WTC11 (cell line): ENCODE measurements around the gene TMEM239. TPM values are rescaled to one million over a fixed set of nuclear protein-coding genes. Genes with fewer than 3 reads are reported as not detected.
"Not testable (repeated sequence)": the region's sequence is repeated elsewhere in the genome, so short reads cannot be mapped to it uniquely, and the experiment has no call there.

ENCODE experiments used
- ATAC-seq: fragments of 200-7000 bp; cut with Tn5 transposase; 2 replicates; pipeline ENCODE4 v1.10.0; 2021; ENCODE audit warnings: mild to moderate bottlenecking, moderate library complexity
- CTCF ChIA-PET: fragments of 300-600 bp; sonication (Branson Sonifier 250); formaldehyde crosslinking; loops from one replicate; lab custom pipeline; 2021; ENCODE audit warnings: antibody characterized with exemption; lab: Charles Lee
- POLR2A ChIA-PET: fragments of 350-600 bp; sonication (Branson Sonifier 250); formaldehyde crosslinking; loops from one replicate; lab custom pipeline; 2021; ENCODE audit warnings: antibody characterized with exemption; lab: Charles Lee
- DNase-seq: peaks from one replicate; pipeline ENCODE4 v3.0.0; 2021; ENCODE audit warnings: low spot score
- H3K27ac Mint-ChIP-seq: 2 replicates; pipeline ENCODE4 v1.8.0; 2021; ENCODE audit warnings: mixed read lengths
- H3K27me3 Mint-ChIP-seq: 2 replicates; pipeline ENCODE4 v1.8.0; 2021; ENCODE audit warnings: low read depth, mild to moderate bottlenecking, moderate library complexity, mixed read lengths
- H3K36me3 Mint-ChIP-seq: 2 replicates; pipeline ENCODE4 v1.8.0; 2021; ENCODE audit warnings: mixed read lengths
- H3K4me1 Mint-ChIP-seq: 2 replicates; pipeline ENCODE4 v1.8.0; 2022; ENCODE audit warnings: mixed read lengths
- H3K4me3 Mint-ChIP-seq: 2 replicates; pipeline ENCODE4 v1.8.0; 2021; ENCODE audit warnings: mild to moderate bottlenecking, moderate library complexity, mixed read lengths
- H3K9me3 Mint-ChIP-seq: 2 replicates; pipeline ENCODE4 v1.8.0; 2021; ENCODE audit warnings: mixed read lengths
- CBFB ChIP-seq: sonication (generic); formaldehyde crosslinking; IDR thresholded peaks from 2 replicates; pipeline ENCODE4 v1.8.1; 2022; ENCODE audit warnings: mild to moderate bottlenecking, low read depth, missing genetic modification reagents
- CREM ChIP-seq: sonication (generic); formaldehyde crosslinking; IDR thresholded peaks from 2 replicates; pipeline ENCODE4 v1.8.1; 2022; ENCODE audit warnings: mild to moderate bottlenecking, missing genetic modification reagents, moderate library complexity
- ELF4 ChIP-seq: sonication (generic); formaldehyde crosslinking; IDR thresholded peaks from 2 replicates; pipeline ENCODE4 v1.8.1; 2022; ENCODE audit warnings: low read depth, mild to moderate bottlenecking, moderate library complexity, missing genetic modification reagents
- FOXJ3 ChIP-seq: sonication (generic); formaldehyde crosslinking; IDR thresholded peaks from 2 replicates; pipeline ENCODE4 v1.9.0; 2021; ENCODE audit warnings: missing genetic modification reagents, mild to moderate bottlenecking, borderline replicate concordance
- JUN ChIP-seq: sonication (generic); formaldehyde crosslinking; IDR thresholded peaks from 2 replicates; pipeline ENCODE4 v1.8.0; 2023; ENCODE audit warnings: mild to moderate bottlenecking, missing genetic modification reagents
- NFE2L1 ChIP-seq: sonication (generic); formaldehyde crosslinking; IDR thresholded peaks from 2 replicates; pipeline ENCODE4 v1.8.1; 2023; ENCODE audit warnings: missing genetic modification reagents
- NR1H2 ChIP-seq: sonication (generic); formaldehyde crosslinking; IDR thresholded peaks from 2 replicates; pipeline ENCODE4 v1.9.0; 2021; ENCODE audit warnings: mild to moderate bottlenecking, moderate library complexity, missing genetic modification reagents
- RELA ChIP-seq: sonication (generic); formaldehyde crosslinking; IDR thresholded peaks from 2 replicates; pipeline ENCODE4 v1.8.1; 2022; ENCODE audit warnings: missing genetic modification reagents, mild to moderate bottlenecking, borderline replicate concordance
- SMAD3 ChIP-seq: sonication (generic); formaldehyde crosslinking; IDR thresholded peaks from 2 replicates; pipeline ENCODE4 v1.8.0; 2022; ENCODE audit warnings: missing genetic modification reagents, mild to moderate bottlenecking, borderline replicate concordance
- SOX15 ChIP-seq: fragments of 250-450 bp; sonication (Bioruptor Pico); IDR thresholded peaks from 2 replicates; pipeline ENCODE4 v1.9.0; 2021; ENCODE audit warnings: mild to moderate bottlenecking
- ZNF219 ChIP-seq: sonication (generic); formaldehyde crosslinking; IDR thresholded peaks from 2 replicates; pipeline ENCODE4 v1.8.0; 2023; ENCODE audit warnings: missing genetic modification reagents, mild to moderate bottlenecking, borderline replicate concordance
- total RNA-seq: library from RNA; stranded (reverse); gene quantifications from 3 replicates; pipeline ENCODE4 v1.2.3, GENCODE V29; 2021
- TF ChIP-seq, protein P1 (sequence below): sonication (generic); formaldehyde crosslinking; IDR thresholded peaks from 2 replicates; pipeline ENCODE4 v1.8.0; 2022; ENCODE audit warnings: mild to moderate bottlenecking, missing genetic modification reagents
- TF ChIP-seq, protein P2 (sequence below): fragments of 250-450 bp; sonication (Bioruptor Pico); IDR thresholded peaks from 2 replicates; pipeline ENCODE4 v1.9.0; 2021; ENCODE audit warnings: mild to moderate bottlenecking
- TF ChIP-seq, protein P3 (sequence below): sonication (generic); formaldehyde crosslinking; IDR thresholded peaks from 2 replicates; pipeline ENCODE4 v1.8.1; 2023; ENCODE audit warnings: mild to moderate bottlenecking, missing genetic modification reagents
- TF ChIP-seq, protein P4 (sequence below): fragments of 250-450 bp; sonication (Bioruptor Pico); IDR thresholded peaks from 2 replicates; pipeline ENCODE4 v1.9.0; 2021; ENCODE audit warnings: mild to moderate bottlenecking, borderline replicate concordance
- TF ChIP-seq, protein P5 (sequence below): sonication (generic); formaldehyde crosslinking; IDR thresholded peaks from 2 replicates; pipeline ENCODE4 v1.8.1; 2022; ENCODE audit warnings: low read depth, missing genetic modification reagents, borderline replicate concordance

TMEM239 gene
- total RNA-seq, 1 experiment from 2014 or later, result not detected

DNA sequence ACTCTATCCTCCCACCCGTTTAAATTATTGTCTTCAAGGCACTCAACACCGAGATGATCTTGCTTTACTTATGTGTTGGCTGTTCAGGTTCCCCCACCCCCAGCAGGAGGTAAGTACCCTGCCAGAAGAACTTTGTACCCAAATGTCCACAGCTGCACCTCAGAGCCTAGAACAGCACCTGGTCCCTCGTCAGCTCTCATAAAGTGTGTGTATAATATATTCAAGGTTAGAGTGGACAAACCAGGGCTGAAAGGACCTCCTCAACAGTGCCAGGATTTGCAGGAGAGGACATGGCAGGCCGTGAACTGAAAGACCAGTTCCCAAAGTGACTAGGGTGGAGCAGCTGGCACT lies 9.8 kb upstream of the TMEM239 start:
- no peak for ATAC-seq
- TF ChIP-seq, protein P1, sequence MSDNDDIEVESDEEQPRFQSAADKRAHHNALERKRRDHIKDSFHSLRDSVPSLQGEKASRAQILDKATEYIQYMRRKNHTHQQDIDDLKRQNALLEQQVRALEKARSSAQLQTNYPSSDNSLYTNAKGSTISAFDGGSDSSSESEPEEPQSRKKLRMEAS (CRISPR knock-in tag), result no peak
- TF ChIP-seq JUN (CRISPR knock-in tag), result no peak
- TF ChIP-seq, protein P2, sequence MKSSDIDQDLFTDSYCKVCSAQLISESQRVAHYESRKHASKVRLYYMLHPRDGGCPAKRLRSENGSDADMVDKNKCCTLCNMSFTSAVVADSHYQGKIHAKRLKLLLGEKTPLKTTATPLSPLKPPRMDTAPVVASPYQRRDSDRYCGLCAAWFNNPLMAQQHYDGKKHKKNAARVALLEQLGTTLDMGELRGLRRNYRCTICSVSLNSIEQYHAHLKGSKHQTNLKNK (CRISPR knock-in tag), result no peak
- TF ChIP-seq, protein P3, sequence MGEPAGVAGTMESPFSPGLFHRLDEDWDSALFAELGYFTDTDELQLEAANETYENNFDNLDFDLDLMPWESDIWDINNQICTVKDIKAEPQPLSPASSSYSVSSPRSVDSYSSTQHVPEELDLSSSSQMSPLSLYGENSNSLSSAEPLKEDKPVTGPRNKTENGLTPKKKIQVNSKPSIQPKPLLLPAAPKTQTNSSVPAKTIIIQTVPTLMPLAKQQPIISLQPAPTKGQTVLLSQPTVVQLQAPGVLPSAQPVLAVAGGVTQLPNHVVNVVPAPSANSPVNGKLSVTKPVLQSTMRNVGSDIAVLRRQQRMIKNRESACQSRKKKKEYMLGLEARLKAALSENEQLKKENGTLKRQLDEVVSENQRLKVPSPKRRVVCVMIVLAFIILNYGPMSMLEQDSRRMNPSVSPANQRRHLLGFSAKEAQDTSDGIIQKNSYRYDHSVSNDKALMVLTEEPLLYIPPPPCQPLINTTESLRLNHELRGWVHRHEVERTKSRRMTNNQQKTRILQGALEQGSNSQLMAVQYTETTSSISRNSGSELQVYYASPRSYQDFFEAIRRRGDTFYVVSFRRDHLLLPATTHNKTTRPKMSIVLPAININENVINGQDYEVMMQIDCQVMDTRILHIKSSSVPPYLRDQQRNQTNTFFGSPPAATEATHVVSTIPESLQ (CRISPR knock-in tag), result no peak
- no peak for TF ChIP-seq SMAD3
- TF ChIP-seq, protein P4, sequence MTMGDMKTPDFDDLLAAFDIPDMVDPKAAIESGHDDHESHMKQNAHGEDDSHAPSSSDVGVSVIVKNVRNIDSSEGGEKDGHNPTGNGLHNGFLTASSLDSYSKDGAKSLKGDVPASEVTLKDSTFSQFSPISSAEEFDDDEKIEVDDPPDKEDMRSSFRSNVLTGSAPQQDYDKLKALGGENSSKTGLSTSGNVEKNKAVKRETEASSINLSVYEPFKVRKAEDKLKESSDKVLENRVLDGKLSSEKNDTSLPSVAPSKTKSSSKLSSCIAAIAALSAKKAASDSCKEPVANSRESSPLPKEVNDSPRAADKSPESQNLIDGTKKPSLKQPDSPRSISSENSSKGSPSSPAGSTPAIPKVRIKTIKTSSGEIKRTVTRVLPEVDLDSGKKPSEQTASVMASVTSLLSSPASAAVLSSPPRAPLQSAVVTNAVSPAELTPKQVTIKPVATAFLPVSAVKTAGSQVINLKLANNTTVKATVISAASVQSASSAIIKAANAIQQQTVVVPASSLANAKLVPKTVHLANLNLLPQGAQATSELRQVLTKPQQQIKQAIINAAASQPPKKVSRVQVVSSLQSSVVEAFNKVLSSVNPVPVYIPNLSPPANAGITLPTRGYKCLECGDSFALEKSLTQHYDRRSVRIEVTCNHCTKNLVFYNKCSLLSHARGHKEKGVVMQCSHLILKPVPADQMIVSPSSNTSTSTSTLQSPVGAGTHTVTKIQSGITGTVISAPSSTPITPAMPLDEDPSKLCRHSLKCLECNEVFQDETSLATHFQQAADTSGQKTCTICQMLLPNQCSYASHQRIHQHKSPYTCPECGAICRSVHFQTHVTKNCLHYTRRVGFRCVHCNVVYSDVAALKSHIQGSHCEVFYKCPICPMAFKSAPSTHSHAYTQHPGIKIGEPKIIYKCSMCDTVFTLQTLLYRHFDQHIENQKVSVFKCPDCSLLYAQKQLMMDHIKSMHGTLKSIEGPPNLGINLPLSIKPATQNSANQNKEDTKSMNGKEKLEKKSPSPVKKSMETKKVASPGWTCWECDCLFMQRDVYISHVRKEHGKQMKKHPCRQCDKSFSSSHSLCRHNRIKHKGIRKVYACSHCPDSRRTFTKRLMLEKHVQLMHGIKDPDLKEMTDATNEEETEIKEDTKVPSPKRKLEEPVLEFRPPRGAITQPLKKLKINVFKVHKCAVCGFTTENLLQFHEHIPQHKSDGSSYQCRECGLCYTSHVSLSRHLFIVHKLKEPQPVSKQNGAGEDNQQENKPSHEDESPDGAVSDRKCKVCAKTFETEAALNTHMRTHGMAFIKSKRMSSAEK (CRISPR knock-in tag), result no peak
- no peak for TF ChIP-seq SOX15
- TF ChIP-seq, protein P5, sequence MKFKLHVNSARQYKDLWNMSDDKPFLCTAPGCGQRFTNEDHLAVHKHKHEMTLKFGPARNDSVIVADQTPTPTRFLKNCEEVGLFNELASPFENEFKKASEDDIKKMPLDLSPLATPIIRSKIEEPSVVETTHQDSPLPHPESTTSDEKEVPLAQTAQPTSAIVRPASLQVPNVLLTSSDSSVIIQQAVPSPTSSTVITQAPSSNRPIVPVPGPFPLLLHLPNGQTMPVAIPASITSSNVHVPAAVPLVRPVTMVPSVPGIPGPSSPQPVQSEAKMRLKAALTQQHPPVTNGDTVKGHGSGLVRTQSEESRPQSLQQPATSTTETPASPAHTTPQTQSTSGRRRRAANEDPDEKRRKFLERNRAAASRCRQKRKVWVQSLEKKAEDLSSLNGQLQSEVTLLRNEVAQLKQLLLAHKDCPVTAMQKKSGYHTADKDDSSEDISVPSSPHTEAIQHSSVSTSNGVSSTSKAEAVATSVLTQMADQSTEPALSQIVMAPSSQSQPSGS (CRISPR knock-in tag), result no peak
- Mint-ChIP-seq H3K9me3 (peaks cover 8% of the 10 kb centered on the region), H3K27me3 (peaks cover 94% of the 10 kb centered on the region), H3K4me3 (no peak overlapping the region), H3K4me1 (peaks cover 16% of the 10 kb centered on the region), H3K36me3 (no peaks in the 10 kb centered on the region), H3K27ac (no peak overlapping the region)
- no peak for DNase-seq
- ChIA-PET POLR2A (no interaction called here), CTCF (interaction anchor here (1.1 kb wide), 1 partner anchor 10 kb away, joined by 3 read pairs; the partner anchor contains the start of gene TMEM239)

DNA sequence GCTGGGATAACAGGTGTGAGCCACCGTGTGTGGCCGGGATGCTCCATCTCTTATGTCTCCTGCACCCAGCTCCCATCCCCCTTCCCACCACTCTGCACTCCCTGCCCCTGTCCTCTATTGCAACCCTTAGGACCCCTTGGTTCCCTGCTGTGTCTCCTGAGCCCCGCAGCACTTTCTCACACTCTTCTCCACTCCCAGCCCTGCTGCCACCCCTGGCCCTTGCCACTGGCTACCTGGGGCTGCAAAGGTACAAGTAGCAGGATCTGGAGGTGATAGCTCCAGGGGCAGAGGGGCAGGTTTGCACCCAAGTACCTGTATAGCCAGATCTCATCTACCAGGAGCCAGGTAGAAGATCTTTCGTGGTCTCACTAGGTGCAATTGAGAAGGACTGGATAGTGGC lies 9.1 kb upstream of the TMEM239 start:
- Mint-ChIP-seq H3K36me3 (no peaks in the 10 kb centered on the region), H3K27me3 (peaks cover 93% of the 10 kb centered on the region), H3K27ac (no peak overlapping the region), H3K9me3 (peaks cover 14% of the 10 kb centered on the region), H3K4me3 (no peak overlapping the region), H3K4me1 (peaks cover 12% of the 10 kb centered on the region)
- ATAC-seq (no peak), DNase-seq (no peak)
- CTCF ChIA-PET, result interaction anchor here (1.1 kb wide), 1 partner anchor 10 kb away, joined by 3 read pairs; the partner anchor contains the start of gene TMEM239
- TF ChIP-seq NR1H2, result no peak
- TF ChIP-seq RELA (CRISPR knock-in tag), result no peak
- TF ChIP-seq CBFB (CRISPR knock-in tag), result no peak
- TF ChIP-seq CREM, result no peak
- TF ChIP-seq FOXJ3, result no peak
- TF ChIP-seq NFE2L1 (CRISPR knock-in tag), result no peak
- no peak for TF ChIP-seq ZNF219 (CRISPR knock-in tag)
- TF ChIP-seq ELF4 (CRISPR knock-in tag), result no peak
- POLR2A ChIA-PET, result no interaction called here

DNA sequence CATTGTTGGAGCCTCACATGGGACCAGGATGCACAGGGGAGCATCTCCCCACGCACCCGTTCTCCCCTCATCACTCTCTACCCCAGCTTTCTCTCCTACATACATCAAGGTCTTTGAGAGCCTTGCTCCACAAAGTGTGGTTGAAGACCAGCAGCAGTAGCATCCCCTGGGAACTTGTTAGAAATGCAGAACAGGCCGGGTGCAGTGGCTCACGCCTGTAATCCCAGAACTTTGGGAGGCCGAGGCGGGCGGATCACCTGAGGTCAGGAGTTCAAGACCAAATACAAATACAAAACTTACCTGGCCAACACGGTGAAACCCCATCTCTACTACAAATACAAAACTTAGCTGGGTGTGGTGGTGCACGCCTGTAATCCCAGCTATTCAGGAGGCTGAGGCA lies 8.2 kb upstream of the TMEM239 start:
- CTCF ChIA-PET, result interaction anchor here (1.6 kb wide), 1 partner anchor 136 kb away, joined by 4 read pairs; no protein-coding TSS in a partner anchor
- DNase-seq, H3K36me3 Mint-ChIP-seq, H3K4me3 Mint-ChIP-seq, POLR2A ChIA-PET, ATAC-seq, H3K27ac Mint-ChIP-seq: not testable (repeated sequence)
- peaks cover 21% of the 10 kb centered on the region for H3K9me3 Mint-ChIP-seq
- peaks cover 93% of the 10 kb centered on the region for H3K27me3 Mint-ChIP-seq
- peaks cover 12% of the 10 kb centered on the region for H3K4me1 Mint-ChIP-seq
